ENCODE results near the gene RIMKLB. TPM values are rescaled to one million over a fixed set of nuclear protein-coding genes. Genes with fewer than 3 reads are reported as not detected.

RIMKLB gene
- total RNA-seq, 1 donor from 2014 or later: 0.52 TPM

- peaks cover 3% of the 10 kb centered on the region for H3K4me1 Mint-ChIP-seq (ENCODE audit: low read depth)
These were observed 134.7 kb downstream of the RIMKLB start for GRCh38 chr12:8832500-8832899.

More at GRCh38 chr12:8832500-8832899, 134.7 kb downstream of the RIMKLB start:
- H3K36me3 Mint-ChIP-seq (ENCODE audit: low read depth): no peaks in the 10 kb centered on the region
- H3K9me3 Mint-ChIP-seq: no peaks in the 10 kb centered on the region
- H3K27ac Mint-ChIP-seq: no peak overlapping the region
- peaks cover 8% of the 10 kb centered on the region for H3K27me3 Mint-ChIP-seq (ENCODE audit: low read depth)
- intact Hi-C loops (cut with micrococcal nuclease): no loop called here
- no peak for DNase-seq (ENCODE audit: low spot score)
- H3K4me3 Mint-ChIP-seq (ENCODE audit: low read depth): no peak overlapping the region

Other genes with a start within 250 kb of the RIMKLB start
- gene CLEC6A, start 242.0 kb upstream of the RIMKLB start, total RNA-seq: not detected in 2 replicates
- gene CLEC4D, start 184.5 kb upstream of the RIMKLB start, total RNA-seq: not detected in 2 replicates
- gene CLEC4E, start 157.1 kb upstream of the RIMKLB start, total RNA-seq: not detected in 2 replicates
- not detected in 2 replicates for gene AICDA, start 85.1 kb upstream of the RIMKLB start, total RNA-seq
- not detected in 2 replicates for gene MFAP5, start 35.2 kb upstream of the RIMKLB start, total RNA-seq
- not detected in 2 replicates for gene A2ML1, start 124.6 kb downstream of the RIMKLB start, total RNA-seq
- 8.4 and 8.5 TPM in 2 replicates for gene PHC1, start 216.5 kb downstream of the RIMKLB start, total RNA-seq